Hepatocyte (in vitro differentiated cells): Measurements from ENCODE around the gene PALLD.

ENCODE experiments used
- CTCF ChIP-seq: fragments of 200-600 bp; sonication (generic); IDR thresholded peaks from 2 replicates; pipeline ENCODE4 v1.5.1; 2016; ENCODE audit warnings: antibody characterized with exemption, mild to moderate bottlenecking; ENCODE audit not compliant: poor library complexity
- EZH2 ChIP-seq: fragments of 200-600 bp; sonication (generic); IDR thresholded peaks from 2 replicates; pipeline ENCODE4 v1.6.1; 2016; ENCODE audit warnings: antibody characterized with exemption, mild to moderate bottlenecking, borderline replicate concordance
- EZH2phosphoT487 ChIP-seq: fragments of 200-600 bp; sonication (generic); IDR thresholded peaks from one replicate; pipeline ENCODE4 v1.6.1; 2018; ENCODE audit warnings: antibody characterized with exemption, mild to moderate bottlenecking, low read depth, moderate library complexity; ENCODE audit not compliant: unreplicated experiment, severe bottlenecking

GRCh38 chr4:168932138-168932537, 435.3 kb downstream of the PALLD start:
- TF ChIP-seq CTCF = no peak
- no peak for TF ChIP-seq EZH2
- no peak for TF ChIP-seq EZH2phosphoT487
